ENCODE data around the gene TAPT1.

GRCh38 chr4:16206301-16206700, 20.0 kb downstream of the TAPT1 start:
- TF ChIP-seq CTCF (conservative IDR thresholded peaks at IDR 0.05; ENCODE audit: low read length) (no peak), EZH2phosphoT487 (IDR thresholded peaks at IDR 0.05; ENCODE audit: borderline replicate concordance) (no peak)

Data from Loucy (cell line).